Caki2 (cell line): ENCODE data around the gene IL17REL. TPM values are rescaled to one million over a fixed set of nuclear protein-coding genes. Genes with fewer than 3 reads are reported as not detected.

Experiments used
- DNase-seq: peaks from one replicate; pipeline ENCODE4 v3.0.0-alpha.2; 2015; ENCODE audit warnings: low read depth
- in situ Hi-C: cut with HindIII; loops from 2 replicates; pipeline ENCODE4 v1.10.0; 2016; ENCODE audit warnings: low sequenced_read_pairs, low pct_unique_long_range_greater_than_20kb, mixed read lengths
- total RNA-seq: library from RNA; depleted of rRNA; stranded (reverse); fragments of >200 nt; shearing (Covaris generic); gene quantifications from 2 replicates; pipeline ENCODE4 v1.2.3, GENCODE V29; 2014; ENCODE audit warnings: low replicate concordance; rRNA removed

Gene IL17REL
- not detected in 2 replicates for total RNA-seq

DNA sequence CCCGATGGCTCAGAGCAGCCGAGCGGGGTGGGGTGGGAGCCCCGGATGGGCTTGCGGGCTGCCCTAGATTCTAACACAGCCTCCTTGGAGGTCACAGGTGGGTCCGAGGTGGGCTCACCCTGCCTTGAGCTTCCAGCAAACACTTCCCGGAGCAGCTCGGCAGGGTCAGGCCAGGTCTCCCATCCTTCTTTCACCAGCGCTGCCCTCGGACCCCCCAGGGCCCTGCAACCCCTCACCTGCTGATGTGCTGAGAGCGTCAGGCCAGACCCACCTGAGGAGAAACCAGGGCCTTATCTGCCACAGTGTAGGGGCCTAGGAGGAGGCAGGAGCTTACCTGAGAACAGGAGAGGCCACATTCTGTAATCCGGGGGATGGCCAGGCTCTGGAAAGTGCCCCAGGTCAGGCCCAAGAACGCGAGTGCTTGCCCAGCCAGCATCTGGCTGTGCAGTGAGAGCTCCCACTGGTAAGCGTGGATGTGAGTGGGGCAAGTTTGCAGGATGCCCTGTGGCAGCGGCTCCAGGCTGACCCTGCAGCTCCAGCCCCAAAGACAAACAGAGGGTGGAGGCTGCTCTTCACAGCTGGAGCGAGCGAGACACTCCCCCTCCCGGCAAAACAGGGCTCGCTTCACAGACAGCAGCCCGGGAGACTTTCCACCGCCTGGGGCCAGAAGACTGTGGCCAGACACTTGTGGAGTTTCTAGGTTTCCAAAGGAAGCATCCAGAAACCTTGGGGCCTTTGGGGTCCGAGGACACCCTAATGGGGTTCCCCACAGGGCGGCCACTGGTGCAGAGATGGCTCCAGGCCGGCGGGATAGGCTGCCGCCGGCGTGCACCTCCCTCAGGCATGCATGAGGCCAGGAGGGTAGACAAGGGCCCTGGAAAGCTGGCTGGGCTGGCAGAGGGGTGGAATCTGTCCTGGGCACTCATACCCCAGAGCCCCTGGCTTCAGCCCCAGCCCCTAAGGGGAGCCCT is at the start of gene IL17REL:
TSS of gene IL17REL (minus strand) at position 555 of the 971 bp plus-strand sequence. CDS start at position 436, 119 bp downstream.
- in situ Hi-C loops, result no loop called here
- no peak for DNase-seq

GRCh38 chr22:50061824-50062355 is 49.3 kb upstream of the IL17REL start:
- DNase-seq, result no peak
- in situ Hi-C loops, result no loop called here

DNA sequence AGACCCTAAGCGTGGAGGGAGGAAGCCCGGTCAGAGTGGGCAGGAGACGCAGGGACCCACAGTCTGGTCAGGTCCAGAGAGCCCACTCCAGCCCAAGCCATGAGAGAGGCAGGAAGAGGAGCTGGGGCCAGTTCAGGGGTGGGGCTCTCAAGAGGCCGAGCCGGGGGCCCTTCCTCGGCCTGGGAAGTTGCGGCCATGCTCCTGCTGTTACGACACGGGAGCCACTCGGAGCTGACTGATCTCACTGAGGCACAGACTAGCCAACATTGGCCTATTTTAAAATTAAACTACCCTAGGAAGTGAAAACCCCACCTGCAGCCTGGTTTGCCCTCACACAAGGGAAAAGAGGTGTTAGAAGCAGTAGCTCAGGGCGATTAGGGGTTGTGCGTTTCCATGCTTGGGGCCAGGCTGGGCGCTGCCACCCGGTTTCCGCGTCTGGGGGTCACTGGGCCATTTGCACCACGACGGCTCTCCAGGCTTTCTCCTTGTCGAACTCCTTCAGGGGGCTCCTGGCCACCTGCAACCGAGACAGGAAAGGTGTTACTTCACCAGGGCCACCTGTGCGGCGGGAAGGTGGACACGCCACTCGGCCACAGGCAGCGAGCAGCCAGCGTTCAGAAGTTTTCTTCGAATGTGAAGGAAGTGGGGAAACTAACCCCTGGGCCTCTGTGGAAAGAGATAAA is 48.7 kb upstream of the IL17REL start:
- in situ Hi-C loops, result no loop called here
- no peak for DNase-seq

- DNase-seq, result no peak
- in situ Hi-C loops, result no loop called here
These were observed 48.0 kb upstream of the IL17REL start for GRCh38 chr22:50060441-50061140.

GRCh38 chr22:50059881-50060262 is 47.3 kb upstream of the IL17REL start:
- in situ Hi-C loops, result no loop called here

DNA sequence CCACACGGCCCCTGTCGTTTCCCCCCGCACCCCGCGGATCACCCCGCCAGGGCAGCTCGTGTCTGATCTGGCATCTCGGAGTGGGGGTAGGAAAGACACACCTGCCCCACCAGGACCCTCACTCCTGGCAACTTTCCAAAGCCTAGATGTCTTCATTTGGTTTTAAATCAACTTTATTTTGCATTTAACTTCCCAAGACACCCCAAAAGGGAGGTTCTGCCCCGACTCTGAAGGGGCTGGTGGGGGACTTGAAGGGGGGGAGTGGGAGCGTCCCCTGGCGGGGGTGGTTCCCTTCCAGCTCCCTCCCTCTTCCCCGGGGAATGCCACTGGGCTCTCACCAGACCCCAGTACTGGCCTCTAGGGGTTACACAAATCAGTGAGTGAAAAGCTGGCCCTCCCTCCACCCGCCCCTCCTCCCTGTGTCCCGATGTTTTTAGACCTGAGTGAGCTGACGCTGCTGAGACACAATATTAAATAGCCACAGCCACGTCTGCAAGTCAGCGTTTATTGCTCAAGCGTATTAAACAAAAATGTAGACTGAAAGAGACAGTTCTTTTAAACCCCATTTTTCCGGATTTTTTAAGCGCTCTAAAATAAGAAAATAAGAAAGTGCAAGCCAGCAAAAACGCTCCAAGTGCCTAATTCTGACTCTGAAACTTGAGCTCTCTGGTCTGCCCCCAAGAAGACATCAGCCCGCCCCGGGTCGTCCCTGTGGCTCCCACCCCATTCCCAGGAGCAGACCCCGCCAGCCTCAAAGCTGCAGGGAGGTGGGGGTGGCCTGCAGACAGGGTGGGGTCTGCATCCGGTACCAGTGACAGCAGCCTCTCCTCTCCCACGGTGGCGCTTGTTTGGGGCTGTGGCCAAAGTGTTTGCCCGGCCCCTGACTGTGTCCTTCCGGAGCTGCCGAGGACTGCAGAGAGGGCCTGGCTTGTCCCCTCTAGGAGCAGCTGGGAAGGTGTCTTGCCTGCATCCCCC is 46.6 kb upstream of the IL17REL start:
- in situ Hi-C loops, result no loop called here
- no peak for DNase-seq

More at GRCh38 chr22:50059881-50060262, 47.3 kb upstream of the IL17REL start:
- DNase-seq, result no peak

DNA sequence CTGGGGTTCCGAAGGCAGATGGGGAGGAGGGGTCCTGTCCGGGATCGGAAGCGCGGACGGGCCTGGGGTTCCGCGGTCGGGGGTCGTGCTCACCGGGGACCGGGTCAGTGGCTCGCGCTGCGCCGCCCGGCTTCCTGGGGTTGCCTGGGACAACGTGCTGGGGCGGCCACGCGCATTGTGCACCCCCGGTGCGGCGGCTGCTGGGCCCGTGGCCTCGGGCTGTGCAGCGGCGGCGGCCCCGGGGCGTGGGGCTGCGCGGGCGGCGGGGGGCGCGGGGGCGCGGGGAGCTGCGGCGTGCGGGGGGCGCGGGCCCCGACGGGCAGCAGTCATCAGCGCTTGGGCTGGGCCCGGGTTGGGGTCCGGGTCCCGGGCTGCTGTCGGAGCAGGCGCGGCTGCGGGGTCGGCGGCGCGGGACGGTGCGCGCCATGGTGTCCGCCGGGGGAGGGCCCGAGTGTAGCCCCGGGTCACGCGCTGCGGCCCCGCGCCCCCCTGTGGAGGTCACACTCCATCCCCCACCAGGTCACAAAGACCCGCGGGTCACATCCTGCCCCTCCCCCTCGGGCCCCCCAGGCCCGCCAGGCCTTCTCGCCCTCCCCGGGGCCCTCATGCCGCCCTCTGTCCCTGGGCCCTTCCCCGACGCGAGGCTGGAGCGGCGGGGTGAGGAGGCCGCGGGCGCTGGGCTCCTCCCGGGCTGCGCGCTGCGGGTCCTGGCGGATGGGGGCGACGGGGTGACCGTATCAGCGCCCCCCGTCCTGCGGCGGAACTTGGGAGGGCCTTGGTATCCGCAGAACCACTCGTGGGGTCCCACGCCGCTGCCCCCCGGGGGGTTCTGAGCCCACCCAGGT is 45.7 kb upstream of the IL17REL start, which contains the start of gene TTLL8:
TSS of gene TTLL8 (minus strand) at position 238 of the 845 bp plus-strand sequence.
- DNase-seq, result no peak
- in situ Hi-C loops, result no loop called here

DNA sequence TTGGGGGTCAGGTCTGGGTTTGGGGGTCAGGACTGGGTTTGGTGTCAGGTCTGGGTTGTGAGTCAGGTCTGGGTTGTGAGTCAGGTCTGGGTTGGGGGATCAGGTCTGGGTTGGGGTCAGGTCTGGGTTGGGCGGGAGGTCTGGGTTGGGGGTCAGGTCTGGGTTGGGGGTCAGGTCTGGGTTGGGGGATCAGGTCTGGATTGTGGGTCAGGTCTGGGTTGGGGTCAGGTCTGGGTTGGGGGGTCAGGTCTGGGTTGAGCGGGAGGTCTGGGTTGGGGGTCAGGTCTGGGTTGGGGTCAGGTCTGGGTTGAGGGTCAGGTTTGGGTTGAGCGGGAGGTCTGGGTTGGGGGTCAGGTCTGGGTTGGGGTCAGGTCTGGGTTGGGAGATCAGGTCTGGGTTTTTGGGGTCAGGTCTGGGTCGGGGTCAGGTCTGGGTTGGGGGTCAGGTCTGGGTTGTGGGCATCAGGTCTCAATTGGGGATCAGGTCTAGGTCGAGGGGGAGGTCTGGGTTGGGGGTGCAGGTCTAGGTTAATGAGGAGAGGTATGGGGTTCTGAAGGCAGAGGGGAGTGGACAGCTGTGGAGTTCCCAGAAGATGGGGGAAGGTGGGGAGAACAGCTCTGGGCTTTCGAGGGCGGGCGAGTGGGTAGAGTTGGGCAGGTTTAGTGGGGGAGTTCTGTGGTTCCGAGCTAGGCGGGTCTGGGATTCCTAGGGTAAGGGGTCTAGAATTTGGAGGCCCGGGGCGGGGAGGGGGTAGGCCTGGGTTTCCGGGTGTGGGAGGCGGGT is 44.9 kb upstream of the IL17REL start:
- DNase-seq, result no peak
- in situ Hi-C loops, result no loop called here

DNA sequence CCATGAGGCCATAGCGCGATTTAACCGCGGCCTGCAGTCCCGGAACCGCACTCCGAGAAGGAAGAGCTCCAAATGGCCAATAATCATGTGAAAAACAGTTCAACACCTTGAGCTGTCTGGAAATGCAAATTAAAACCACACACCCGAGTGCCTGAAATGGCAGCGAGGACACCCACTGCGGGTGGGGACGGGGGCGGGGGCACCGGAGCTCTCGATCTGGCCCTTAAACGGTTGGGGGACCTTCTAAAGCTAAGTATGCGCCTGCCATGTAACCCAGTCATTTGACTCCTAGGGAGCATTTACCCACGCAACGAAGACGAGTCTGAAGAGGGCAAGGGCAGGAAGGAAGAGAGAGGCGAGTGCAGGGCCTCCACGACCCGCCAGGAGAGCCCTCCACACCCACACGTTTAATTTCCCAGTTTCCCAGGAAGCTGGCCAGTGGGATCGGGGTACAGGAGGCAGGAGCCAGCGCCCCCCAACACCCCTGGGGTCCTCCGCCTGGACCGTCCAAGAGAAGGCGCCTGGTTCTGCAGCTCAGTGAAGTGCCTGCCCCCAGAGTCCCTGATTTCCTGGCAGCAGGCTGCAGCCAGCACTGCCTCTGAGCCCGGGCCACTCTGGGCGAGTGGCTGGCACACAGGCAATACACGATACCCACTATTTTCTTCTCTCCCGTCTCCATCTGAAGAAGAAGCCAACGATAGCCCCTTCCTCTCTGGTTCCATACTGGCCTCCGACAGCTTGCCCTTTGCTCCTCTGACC is 43.8 kb upstream of the IL17REL start:
- no peak for DNase-seq
- in situ Hi-C loops, result no loop called here

- in situ Hi-C loops, result no loop called here
- no peak for DNase-seq
These were observed 41.3 kb upstream of the IL17REL start for GRCh38 chr22:50053861-50054260.

DNA sequence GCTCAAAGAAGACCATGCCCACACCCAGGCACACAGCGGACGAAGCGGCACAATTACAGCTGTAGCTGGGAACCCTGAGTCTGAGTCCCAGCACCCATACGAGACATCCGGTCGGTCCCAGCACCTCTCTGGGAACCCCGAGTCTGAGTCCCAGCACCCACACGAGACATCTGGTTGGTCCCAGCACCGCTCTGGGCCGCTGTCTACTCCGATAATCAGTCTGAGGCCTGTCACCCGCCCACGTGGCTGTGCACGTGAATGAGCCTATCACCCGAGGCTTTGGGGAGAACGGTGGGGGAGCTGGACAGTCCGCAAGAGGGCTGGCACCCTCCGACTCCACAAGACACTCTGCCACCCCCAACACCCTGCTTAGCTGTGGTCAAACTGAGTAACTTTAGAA is 39.4 kb upstream of the IL17REL start:
- no peak for DNase-seq
- in situ Hi-C loops, result no loop called here

- no peak for DNase-seq
- in situ Hi-C loops, result no loop called here
These were observed 37.0 kb upstream of the IL17REL start for GRCh38 chr22:50049299-50050195.

DNA sequence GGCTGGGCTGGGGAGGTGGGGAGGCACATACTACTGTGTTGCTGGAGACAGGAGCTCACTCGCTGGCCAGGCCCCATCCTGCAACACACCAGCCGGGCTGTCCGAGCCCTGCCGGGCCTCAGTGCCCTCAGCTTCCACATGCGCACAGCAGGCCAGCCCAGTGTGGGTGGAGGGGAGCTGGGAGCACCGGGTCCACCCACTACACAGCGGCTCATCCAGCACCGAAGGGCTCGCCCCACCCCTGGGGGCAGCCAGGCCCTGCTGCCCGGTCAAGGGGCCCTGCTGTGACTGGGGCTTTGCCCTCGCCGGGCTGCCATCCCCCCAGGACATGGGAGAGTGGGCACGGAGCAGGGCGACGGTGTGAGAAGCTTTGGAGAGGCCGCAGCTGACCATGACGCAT is 36.3 kb upstream of the IL17REL start:
- no peak for DNase-seq
- in situ Hi-C loops, result no loop called here

DNA sequence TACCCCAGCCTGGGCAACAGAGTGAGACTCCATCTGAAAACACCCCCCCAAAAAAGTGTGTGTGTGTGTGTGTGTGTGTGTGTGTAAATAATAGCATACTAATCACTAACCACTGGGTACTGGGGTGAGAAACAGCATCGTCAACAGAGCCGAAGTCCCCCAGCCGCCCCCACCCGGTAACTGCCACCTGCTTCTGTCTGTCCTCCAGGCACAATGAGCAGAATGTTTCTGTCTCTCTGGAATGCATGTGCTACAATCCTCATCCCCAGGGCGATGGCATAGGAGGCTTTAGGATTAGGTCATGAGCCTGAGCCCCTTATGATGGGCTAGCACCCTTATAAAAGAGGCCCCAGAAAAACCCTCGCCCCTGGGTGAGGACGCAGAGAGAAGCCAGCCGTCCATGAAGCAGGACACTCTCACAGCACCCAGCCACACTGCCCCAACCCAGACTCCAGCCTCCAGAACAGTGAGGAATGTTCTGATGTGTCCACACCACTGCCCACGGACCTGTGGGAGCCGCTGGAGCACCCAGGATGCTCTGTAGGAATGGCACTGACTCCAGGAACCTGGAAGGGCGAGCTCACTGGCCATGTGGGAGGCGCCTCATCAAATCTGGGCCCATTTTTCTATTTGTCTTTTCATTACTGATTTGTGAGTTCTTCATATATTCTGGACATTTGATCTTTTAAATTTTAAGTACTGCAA is 35.6 kb upstream of the IL17REL start:
- in situ Hi-C loops, result no loop called here
- no peak for DNase-seq
